Glutamatergic neuron (in vitro differentiated cells): ENCODE measurements around the gene IL1RAPL2. TPM values are rescaled to one million over a fixed set of nuclear protein-coding genes. Genes with fewer than 3 reads are reported as not detected.
"Not testable (repeated sequence)": the region's sequence is repeated elsewhere in the genome, so short reads cannot be mapped to it uniquely, and the experiment has no call there.

ENCODE experiments used
- DNase-seq: peaks from one replicate; pipeline ENCODE4 v3.0.0; 2022
- H3K27ac Mint-ChIP-seq: one replicate; pipeline ENCODE4 v1.8.0; 2020; ENCODE audit warnings: mild to moderate bottlenecking, mixed read lengths, inconsistent platforms; ENCODE audit not compliant: unreplicated experiment
- H3K27me3 Mint-ChIP-seq: one replicate; pipeline ENCODE4 v1.8.0; 2020; ENCODE audit warnings: mild to moderate bottlenecking, moderate library complexity, mixed read lengths, inconsistent platforms; ENCODE audit not compliant: unreplicated experiment
- H3K36me3 Mint-ChIP-seq: one replicate; pipeline ENCODE4 v1.8.0; 2020; ENCODE audit warnings: mild to moderate bottlenecking, mixed read lengths, inconsistent platforms; ENCODE audit not compliant: unreplicated experiment
- H3K4me1 Mint-ChIP-seq: one replicate; pipeline ENCODE4 v1.8.0; 2020; ENCODE audit warnings: mild to moderate bottlenecking, low read depth, mixed read lengths, inconsistent platforms; ENCODE audit not compliant: unreplicated experiment
- H3K4me3 Mint-ChIP-seq: one replicate; pipeline ENCODE4 v1.8.0; 2020; ENCODE audit warnings: mild to moderate bottlenecking, mixed read lengths, inconsistent platforms; ENCODE audit not compliant: unreplicated experiment
- H3K9me3 Mint-ChIP-seq: one replicate; pipeline ENCODE4 v1.8.0; 2020; ENCODE audit warnings: mild to moderate bottlenecking, moderate library complexity, mixed read lengths, inconsistent platforms; ENCODE audit not compliant: unreplicated experiment
- CTCF ChIP-seq: fragments of 200-600 bp; sonication (generic); IDR thresholded peaks from one replicate; pipeline ENCODE4 v1.5.0; 2021; ENCODE audit not compliant: partially characterized antibody, unreplicated experiment
- total RNA-seq: library from RNA; stranded (reverse); fragmentation: NEBNext Ultra II Directional; extraction: Animal tissue kit (Norgen Biotek cat#: 25700); gene quantifications from one replicate; pipeline ENCODE4 v1.2.1, GENCODE V29; 2021; ENCODE audit not compliant: unreplicated experiment

Gene IL1RAPL2
- total RNA-seq, 1 donor from 2014 or later = 0.76 TPM

GRCh38 chrX:105773801-105774200, 1207.8 kb downstream of the IL1RAPL2 start:
- no peak for TF ChIP-seq CTCF
- H3K36me3 Mint-ChIP-seq = no peaks in the 10 kb centered on the region
- no peak overlapping the region for H3K4me3 Mint-ChIP-seq
- H3K27ac Mint-ChIP-seq = no peak overlapping the region
- no peaks in the 10 kb centered on the region for H3K4me1 Mint-ChIP-seq
- DNase-seq = no peak
- H3K9me3 Mint-ChIP-seq = no peaks in the 10 kb centered on the region
- no peaks in the 10 kb centered on the region for H3K27me3 Mint-ChIP-seq

- no peaks in the 10 kb centered on the region for H3K27me3 Mint-ChIP-seq
- TF ChIP-seq CTCF = no peak
- H3K4me3 Mint-ChIP-seq = no peak overlapping the region
- no peak overlapping the region for H3K27ac Mint-ChIP-seq
- no peaks in the 10 kb centered on the region for H3K9me3 Mint-ChIP-seq
- H3K36me3 Mint-ChIP-seq = no peaks in the 10 kb centered on the region
- DNase-seq = no peak
- no peaks in the 10 kb centered on the region for H3K4me1 Mint-ChIP-seq
Measured at GRCh38 chrX:105775679-105776078, 1209.7 kb downstream of the IL1RAPL2 start.

GRCh38 chrX:105781804-105782203, 1215.8 kb downstream of the IL1RAPL2 start:
- TF ChIP-seq CTCF = no peak
- no peak overlapping the region for H3K27ac Mint-ChIP-seq
- no peaks in the 10 kb centered on the region for H3K36me3 Mint-ChIP-seq

GRCh38 chrX:105796877-105797276, 1230.9 kb downstream of the IL1RAPL2 start:
- H3K27me3 Mint-ChIP-seq, H3K36me3 Mint-ChIP-seq, DNase-seq, H3K4me1 Mint-ChIP-seq, H3K9me3 Mint-ChIP-seq: not testable (repeated sequence)
- H3K27ac Mint-ChIP-seq = peak overlapping the region; percentile 55
- H3K4me3 Mint-ChIP-seq = peak overlapping the region; percentile 49

More at GRCh38 chrX:105781804-105782203, 1215.8 kb downstream of the IL1RAPL2 start:
- no peaks in the 10 kb centered on the region for H3K9me3 Mint-ChIP-seq
- no peak for DNase-seq
- H3K27me3 Mint-ChIP-seq = no peaks in the 10 kb centered on the region
- no peaks in the 10 kb centered on the region for H3K4me1 Mint-ChIP-seq
- no peak overlapping the region for H3K4me3 Mint-ChIP-seq

GRCh38 chrX:105803891-105804290, 1237.9 kb downstream of the IL1RAPL2 start:
- Mint-ChIP-seq H3K36me3 (no peaks in the 10 kb centered on the region), H3K4me3 (no peak overlapping the region), H3K27me3 (no peaks in the 10 kb centered on the region), H3K9me3 (no peaks in the 10 kb centered on the region), H3K4me1 (no peaks in the 10 kb centered on the region), H3K27ac (no peak overlapping the region)
- DNase-seq = no peak
- TF ChIP-seq CTCF = no peak

- not testable (repeated sequence) for H3K27ac Mint-ChIP-seq, DNase-seq, H3K27me3 Mint-ChIP-seq, H3K4me3 Mint-ChIP-seq, H3K36me3 Mint-ChIP-seq, H3K4me1 Mint-ChIP-seq, H3K9me3 Mint-ChIP-seq
Measured at GRCh38 chrX:105805655-105806054, 1239.7 kb downstream of the IL1RAPL2 start.
